ENCODE measurements around the gene ZNF549.

DNA sequence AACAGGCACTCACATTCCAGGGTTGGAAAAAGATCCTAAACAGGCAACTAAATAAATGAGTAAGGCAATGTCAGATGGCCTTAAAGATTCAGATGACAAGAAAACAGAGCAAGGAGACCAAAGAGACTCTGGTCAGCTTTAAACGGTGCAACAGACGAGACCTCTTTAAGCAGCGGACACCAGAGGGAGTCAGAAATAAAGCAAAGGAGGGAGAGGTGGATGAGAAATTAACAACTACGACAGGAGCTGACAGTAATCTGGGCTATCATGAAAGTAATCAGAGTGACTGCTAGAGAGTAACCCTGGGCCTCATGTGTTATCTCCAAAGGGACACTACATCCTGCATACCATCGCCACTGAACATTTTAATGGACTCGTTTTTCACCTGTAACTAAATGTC is 31.4 kb downstream of the ZNF549 start:
- no peak for TF ChIP-seq GLIS2 (tag by site-specific recombination; IDR thresholded peaks at IDR 0.05)
- TF ChIP-seq HOXA7 (CRISPR knock-in tag; IDR thresholded peaks at IDR 0.05; ENCODE audit: borderline replicate concordance) = no peak
- TF ChIP-seq, protein P1, sequence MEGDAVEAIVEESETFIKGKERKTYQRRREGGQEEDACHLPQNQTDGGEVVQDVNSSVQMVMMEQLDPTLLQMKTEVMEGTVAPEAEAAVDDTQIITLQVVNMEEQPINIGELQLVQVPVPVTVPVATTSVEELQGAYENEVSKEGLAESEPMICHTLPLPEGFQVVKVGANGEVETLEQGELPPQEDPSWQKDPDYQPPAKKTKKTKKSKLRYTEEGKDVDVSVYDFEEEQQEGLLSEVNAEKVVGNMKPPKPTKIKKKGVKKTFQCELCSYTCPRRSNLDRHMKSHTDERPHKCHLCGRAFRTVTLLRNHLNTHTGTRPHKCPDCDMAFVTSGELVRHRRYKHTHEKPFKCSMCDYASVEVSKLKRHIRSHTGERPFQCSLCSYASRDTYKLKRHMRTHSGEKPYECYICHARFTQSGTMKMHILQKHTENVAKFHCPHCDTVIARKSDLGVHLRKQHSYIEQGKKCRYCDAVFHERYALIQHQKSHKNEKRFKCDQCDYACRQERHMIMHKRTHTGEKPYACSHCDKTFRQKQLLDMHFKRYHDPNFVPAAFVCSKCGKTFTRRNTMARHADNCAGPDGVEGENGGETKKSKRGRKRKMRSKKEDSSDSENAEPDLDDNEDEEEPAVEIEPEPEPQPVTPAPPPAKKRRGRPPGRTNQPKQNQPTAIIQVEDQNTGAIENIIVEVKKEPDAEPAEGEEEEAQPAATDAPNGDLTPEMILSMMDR (tag by site-specific recombination; IDR thresholded peaks at IDR 0.05) = no peak
- no peak for TF ChIP-seq YY1 (tag by site-specific recombination; IDR thresholded peaks at IDR 0.05)
- TF ChIP-seq, protein P2, sequence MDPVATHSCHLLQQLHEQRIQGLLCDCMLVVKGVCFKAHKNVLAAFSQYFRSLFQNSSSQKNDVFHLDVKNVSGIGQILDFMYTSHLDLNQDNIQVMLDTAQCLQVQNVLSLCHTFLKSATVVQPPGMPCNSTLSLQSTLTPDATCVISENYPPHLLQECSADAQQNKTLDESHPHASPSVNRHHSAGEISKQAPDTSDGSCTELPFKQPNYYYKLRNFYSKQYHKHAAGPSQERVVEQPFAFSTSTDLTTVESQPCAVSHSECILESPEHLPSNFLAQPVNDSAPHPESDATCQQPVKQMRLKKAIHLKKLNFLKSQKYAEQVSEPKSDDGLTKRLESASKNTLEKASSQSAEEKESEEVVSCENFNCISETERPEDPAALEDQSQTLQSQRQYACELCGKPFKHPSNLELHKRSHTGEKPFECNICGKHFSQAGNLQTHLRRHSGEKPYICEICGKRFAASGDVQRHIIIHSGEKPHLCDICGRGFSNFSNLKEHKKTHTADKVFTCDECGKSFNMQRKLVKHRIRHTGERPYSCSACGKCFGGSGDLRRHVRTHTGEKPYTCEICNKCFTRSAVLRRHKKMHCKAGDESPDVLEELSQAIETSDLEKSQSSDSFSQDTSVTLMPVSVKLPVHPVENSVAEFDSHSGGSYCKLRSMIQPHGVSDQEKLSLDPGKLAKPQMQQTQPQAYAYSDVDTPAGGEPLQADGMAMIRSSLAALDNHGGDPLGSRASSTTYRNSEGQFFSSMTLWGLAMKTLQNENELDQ (tag by site-specific recombination; IDR thresholded peaks at IDR 0.05; ENCODE audit: low read depth) = no peak
- no peak for TF ChIP-seq KLF16 (tag by site-specific recombination; IDR thresholded peaks at IDR 0.05)
- TF ChIP-seq ZNF23 (tag by site-specific recombination; IDR thresholded peaks at IDR 0.05; ENCODE audit: borderline replicate concordance) = no peak
